Activated naive CD4-positive, alpha-beta T cell treated with anti-CD3 and anti-CD28 coated beads, Interleukin-2, amount 10 ng/mL, durations not matched to agents 7 days and 5 days (primary cell): Measurements from ENCODE around the gene LGR4.

Experiments
- CTCF ChIA-PET: fragments of 350-600 bp; sonication (Branson Sonifier 250); formaldehyde crosslinking; loops from one replicate; lab custom pipeline; 2021; ENCODE audit warnings: antibody characterized with exemption; lab: Charles Lee
- DNase-seq: peaks from one replicate; pipeline ENCODE4 v3.0.0-alpha.2; 2020
- H3K27ac Mint-ChIP-seq: one replicate; pipeline ENCODE4 v1.8.0; 2021; ENCODE audit warnings: mild to moderate bottlenecking, moderate library complexity, mixed read lengths
- H3K27me3 Mint-ChIP-seq: one replicate; pipeline ENCODE4 v1.8.0; 2021; ENCODE audit warnings: mild to moderate bottlenecking, mixed read lengths
- H3K36me3 Mint-ChIP-seq: one replicate; pipeline ENCODE4 v1.8.0; 2021; ENCODE audit warnings: mixed read lengths
- H3K4me1 Mint-ChIP-seq: one replicate; pipeline ENCODE4 v1.8.0; 2021; ENCODE audit warnings: mixed read lengths
- H3K4me3 Mint-ChIP-seq: one replicate; pipeline ENCODE4 v1.8.0; 2021; ENCODE audit warnings: mild to moderate bottlenecking, moderate library complexity, mixed read lengths
- H3K9me3 Mint-ChIP-seq: one replicate; pipeline ENCODE4 v1.8.0; 2021; ENCODE audit warnings: mixed read lengths

LGR4 gene

GRCh38 chr11:27501100-27501499, 28.5 kb upstream of the LGR4 start:
- peaks cover 32% of the 10 kb centered on the region for H3K36me3 Mint-ChIP-seq
- no peak overlapping the region for H3K27ac Mint-ChIP-seq
- CTCF ChIA-PET = interaction anchor here (6.6 kb wide), 1 partner anchor 15 kb away, joined by 57 read pairs; no protein-coding TSS in a partner anchor
- no peak for DNase-seq
- H3K27me3 Mint-ChIP-seq = no peaks in the 10 kb centered on the region
- peaks cover 27% of the 10 kb centered on the region for H3K4me1 Mint-ChIP-seq
- no peak overlapping the region for H3K4me3 Mint-ChIP-seq
- no peaks in the 10 kb centered on the region for H3K9me3 Mint-ChIP-seq

- no peak overlapping the region for H3K4me3 Mint-ChIP-seq
- no peak for DNase-seq
- peaks cover 9% of the 10 kb centered on the region for H3K4me1 Mint-ChIP-seq
- CTCF ChIA-PET = interaction anchor here (0.6 to 6.6 kb wide), 7 partner anchors 9 to 314 kb away, joined by 3 to 57 read pairs (median 4); no protein-coding TSS in a partner anchor
- peaks cover 27% of the 10 kb centered on the region for H3K36me3 Mint-ChIP-seq
- no peaks in the 10 kb centered on the region for H3K9me3 Mint-ChIP-seq
- H3K27me3 Mint-ChIP-seq = no peaks in the 10 kb centered on the region
- H3K27ac Mint-ChIP-seq = no peak overlapping the region
Measured at GRCh38 chr11:27497911-27498310, 25.3 kb upstream of the LGR4 start.

- no peaks in the 10 kb centered on the region for H3K27me3 Mint-ChIP-seq
Measured at GRCh38 chr11:27497284-27497866, 24.8 kb upstream of the LGR4 start.

GRCh38 chr11:27496461-27496860, 23.9 kb upstream of the LGR4 start:
- no peaks in the 10 kb centered on the region for H3K27me3 Mint-ChIP-seq
- no peak for DNase-seq
- CTCF ChIA-PET = interaction anchor here (0.6 to 6.6 kb wide), 8 partner anchors 10 to 313 kb away, joined by 3 to 57 read pairs (median 5); partner anchors contain the start of gene LGR4
- no peaks in the 10 kb centered on the region for H3K9me3 Mint-ChIP-seq
- no peak overlapping the region for H3K27ac Mint-ChIP-seq
- no peak overlapping the region for H3K4me3 Mint-ChIP-seq
- H3K4me1 Mint-ChIP-seq = peaks cover 2% of the 10 kb centered on the region
- peaks cover 24% of the 10 kb centered on the region for H3K36me3 Mint-ChIP-seq

More at GRCh38 chr11:27497284-27497866, 24.8 kb upstream of the LGR4 start:
- no peak for DNase-seq
- Mint-ChIP-seq H3K9me3 (no peaks in the 10 kb centered on the region), H3K36me3 (peaks cover 25% of the 10 kb centered on the region), H3K4me3 (no peak overlapping the region), H3K4me1 (peaks cover 6% of the 10 kb centered on the region), H3K27ac (no peak overlapping the region)
- CTCF ChIA-PET = interaction anchor here (1.2 to 6.6 kb wide), 6 partner anchors 11 to 314 kb away, joined by 4 to 57 read pairs (median 6); no protein-coding TSS in a partner anchor

GRCh38 chr11:27495710-27496300, 23.2 kb upstream of the LGR4 start:
- Mint-ChIP-seq H3K36me3 (peaks cover 24% of the 10 kb centered on the region), H3K27ac (no peak overlapping the region), H3K27me3 (no peaks in the 10 kb centered on the region), H3K9me3 (no peaks in the 10 kb centered on the region), H3K4me3 (no peak overlapping the region), H3K4me1 (peaks cover 2% of the 10 kb centered on the region)
- CTCF ChIA-PET = interaction anchor here (0.6 to 6.6 kb wide), 7 partner anchors 9 to 312 kb away, joined by 3 to 57 read pairs (median 4); partner anchors contain the start of gene LGR4
- DNase-seq = no peak

- CTCF ChIA-PET = interaction anchor here (6.0 kb wide), 1 partner anchor 9 kb away, joined by 57 read pairs; no protein-coding TSS in a partner anchor
- Mint-ChIP-seq H3K27ac (no peak overlapping the region), H3K27me3 (no peaks in the 10 kb centered on the region), H3K4me1 (no peaks in the 10 kb centered on the region), H3K4me3 (no peak overlapping the region), H3K36me3 (peaks cover 6% of the 10 kb centered on the region), H3K9me3 (no peaks in the 10 kb centered on the region)
- DNase-seq = no peak
Measured at GRCh38 chr11:27489092-27489491, 16.5 kb upstream of the LGR4 start.

- no peak for DNase-seq
- Mint-ChIP-seq H3K27me3 (no peaks in the 10 kb centered on the region), H3K9me3 (no peaks in the 10 kb centered on the region), H3K4me1 (no peaks in the 10 kb centered on the region), H3K36me3 (peaks cover 5% of the 10 kb centered on the region), H3K4me3 (no peak overlapping the region), H3K27ac (no peak overlapping the region)
- CTCF ChIA-PET = interaction anchor here (1.2 to 6.0 kb wide), 3 partner anchors 11 to 330 kb away, joined by 3 to 57 read pairs (median 40); no protein-coding TSS in a partner anchor
Measured at GRCh38 chr11:27487706-27488105, 15.1 kb upstream of the LGR4 start.

- CTCF ChIA-PET = interaction anchor here (0.7 to 6.0 kb wide), 24 partner anchors 10 to 1200 kb away, joined by 3 to 57 read pairs (median 4); partner anchors contain the start of genes CCDC34 and LGR4
- H3K4me1 Mint-ChIP-seq = no peaks in the 10 kb centered on the region
Measured at GRCh38 chr11:27485930-27486773, 13.6 kb upstream of the LGR4 start.

GRCh38 chr11:27482793-27483192, 10.2 kb upstream of the LGR4 start:
- H3K4me1 Mint-ChIP-seq = no peaks in the 10 kb centered on the region
- H3K27me3 Mint-ChIP-seq = no peaks in the 10 kb centered on the region
- CTCF ChIA-PET = interaction anchor here (0.6 to 1.0 kb wide), 3 partner anchors 13 to 88 kb away, joined by 3 to 4 read pairs (median 3); no protein-coding TSS in a partner anchor
- no peaks in the 10 kb centered on the region for H3K36me3 Mint-ChIP-seq
- no peak for DNase-seq
- no peak overlapping the region for H3K27ac Mint-ChIP-seq
- H3K9me3 Mint-ChIP-seq = no peaks in the 10 kb centered on the region
- H3K4me3 Mint-ChIP-seq = no peak overlapping the region

More at GRCh38 chr11:27485930-27486773, 13.6 kb upstream of the LGR4 start:
- Mint-ChIP-seq H3K36me3 (peaks cover 2% of the 10 kb centered on the region), H3K4me3 (no peak overlapping the region), H3K9me3 (no peaks in the 10 kb centered on the region), H3K27me3 (no peaks in the 10 kb centered on the region), H3K27ac (no peak overlapping the region)
- peak; percentile 45 for DNase-seq

- H3K4me1 Mint-ChIP-seq = no peaks in the 10 kb centered on the region
- H3K9me3 Mint-ChIP-seq = no peaks in the 10 kb centered on the region
- no peak for DNase-seq
- CTCF ChIA-PET = interaction anchor here (0.9 to 1.0 kb wide), 2 partner anchors 13 to 18 kb away, joined by 3 to 4 read pairs; no protein-coding TSS in a partner anchor
- no peaks in the 10 kb centered on the region for H3K36me3 Mint-ChIP-seq
- H3K4me3 Mint-ChIP-seq = no peak overlapping the region
- H3K27ac Mint-ChIP-seq = no peak overlapping the region
- no peaks in the 10 kb centered on the region for H3K27me3 Mint-ChIP-seq
Measured at GRCh38 chr11:27481992-27482391, 9.4 kb upstream of the LGR4 start.

- H3K27me3 Mint-ChIP-seq = peaks cover 17% of the 10 kb centered on the region
- DNase-seq = no peak
- H3K4me3 Mint-ChIP-seq = no peak overlapping the region
- H3K9me3 Mint-ChIP-seq = no peaks in the 10 kb centered on the region
- CTCF ChIA-PET = no interaction called here
- H3K27ac Mint-ChIP-seq = no peak overlapping the region
- no peaks in the 10 kb centered on the region for H3K4me1 Mint-ChIP-seq
- H3K36me3 Mint-ChIP-seq = no peaks in the 10 kb centered on the region
Measured at GRCh38 chr11:27477831-27478230, 5.2 kb upstream of the LGR4 start.

GRCh38 chr11:27477243-27477642, 4.7 kb upstream of the LGR4 start:
- H3K9me3 Mint-ChIP-seq = no peaks in the 10 kb centered on the region
- H3K4me1 Mint-ChIP-seq = peaks cover 4% of the 10 kb centered on the region
- no peak overlapping the region for H3K4me3 Mint-ChIP-seq
- CTCF ChIA-PET = interaction anchor here (1.0 to 1.5 kb wide), 2 partner anchors 8 to 12 kb away, joined by 3 read pairs; no protein-coding TSS in a partner anchor
- H3K36me3 Mint-ChIP-seq = no peaks in the 10 kb centered on the region
- H3K27ac Mint-ChIP-seq = no peak overlapping the region
- DNase-seq = no peak
- peaks cover 23% of the 10 kb centered on the region for H3K27me3 Mint-ChIP-seq

GRCh38 chr11:27475622-27476021, 3.0 kb upstream of the LGR4 start:
- Mint-ChIP-seq H3K4me3 (no peak overlapping the region), H3K36me3 (no peaks in the 10 kb centered on the region), H3K9me3 (no peaks in the 10 kb centered on the region), H3K27ac (no peak overlapping the region), H3K27me3 (peaks cover 35% of the 10 kb centered on the region), H3K4me1 (peaks cover 13% of the 10 kb centered on the region)
- no peak for DNase-seq
- CTCF ChIA-PET = interaction anchor here (1.1 to 1.3 kb wide), 2 partner anchors 10 to 21 kb away, joined by 4 to 5 read pairs; no protein-coding TSS in a partner anchor
